Fibroblast of the conjunctiva (primary cell): ENCODE measurements around the gene LSM12.
"Not testable (repeated sequence)": the region's sequence is repeated elsewhere in the genome, so short reads cannot be mapped to it uniquely, and the experiment has no call there.

Source experiments
- DNase-seq: peaks from one replicate; pipeline ENCODE4 v3.0.0-alpha.2; 2010; ENCODE audit warnings: low read depth

The LSM12 gene

DNA sequence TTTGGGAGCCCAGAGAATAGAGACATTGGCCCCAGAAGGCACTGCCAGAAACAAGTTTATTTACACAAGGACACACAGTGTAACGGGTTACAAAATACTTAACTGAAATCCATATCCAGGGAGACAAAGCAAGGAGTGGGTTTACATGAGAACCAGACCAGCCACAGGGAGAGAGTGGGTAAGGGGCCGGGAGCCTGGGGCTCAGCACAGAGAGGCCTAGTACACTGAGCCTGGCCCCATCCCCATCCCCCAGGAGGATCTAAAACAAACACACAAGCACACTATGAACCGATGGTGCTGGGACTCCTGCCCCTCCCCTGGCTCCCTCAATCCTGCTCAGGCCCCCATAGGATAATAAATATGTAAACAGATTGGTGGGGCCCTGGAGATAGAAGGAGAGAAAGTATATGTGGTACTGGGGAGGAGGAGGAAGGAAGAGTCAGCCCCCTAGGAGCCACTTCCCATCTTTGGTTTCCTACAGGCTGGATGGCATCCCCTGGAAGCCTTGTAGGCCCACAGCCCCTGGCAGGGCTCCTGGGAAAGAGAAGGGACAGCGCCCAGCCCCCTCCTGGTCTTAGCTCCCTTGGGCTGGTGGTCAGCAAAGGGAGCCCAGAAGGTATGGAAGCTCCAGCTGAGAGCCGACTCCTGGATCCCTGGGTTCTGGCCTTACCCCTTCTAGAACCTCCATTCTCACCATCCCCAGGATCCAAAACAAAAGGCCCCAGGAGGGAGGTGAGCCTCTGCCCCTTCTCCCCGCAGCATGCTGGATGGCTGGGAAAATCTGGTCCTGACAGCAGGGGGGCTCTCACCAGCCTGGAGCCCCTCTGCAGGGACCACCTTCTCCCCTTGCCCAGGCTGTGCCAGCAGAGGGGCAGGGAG lies 10.5 kb upstream of the LSM12 start:
- no peak for DNase-seq

DNA sequence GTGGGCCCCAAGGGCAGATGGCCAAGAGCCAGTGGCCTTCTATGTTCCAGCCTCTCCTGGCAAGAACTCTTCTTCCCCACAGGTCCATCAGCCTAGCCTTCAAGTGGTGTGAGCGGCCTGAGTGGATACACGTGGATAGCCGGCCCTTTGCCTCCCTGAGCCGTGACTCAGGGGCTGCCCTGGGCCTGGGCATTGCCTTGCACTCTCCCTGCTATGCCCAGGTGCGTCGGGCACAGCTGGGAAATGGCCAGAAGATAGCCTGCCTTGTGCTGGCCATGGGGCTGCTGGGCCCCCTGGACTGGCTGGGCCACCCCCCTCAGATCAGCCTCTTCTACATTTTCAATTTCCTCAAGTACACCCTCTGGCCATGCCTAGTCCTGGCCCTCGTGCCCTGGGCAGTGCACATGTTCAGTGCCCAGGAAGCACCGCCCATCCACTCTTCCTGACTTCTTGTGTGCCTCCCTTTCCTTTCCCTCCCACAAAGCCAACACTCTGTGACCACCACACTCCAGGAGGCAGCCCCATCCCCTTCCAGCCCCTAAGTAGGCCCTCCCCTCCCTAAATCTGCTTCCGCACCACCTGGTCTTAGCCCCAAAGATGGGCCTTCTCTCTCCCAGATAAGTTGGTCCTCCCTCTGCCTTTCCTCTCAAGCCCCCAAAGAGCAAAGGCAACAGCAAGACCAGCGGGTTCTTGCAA lies 9.3 kb upstream of the LSM12 start:
- no peak for DNase-seq

- DNase-seq, result no peak
Observed at GRCh38 chr17:44074911-44075285, 8.4 kb upstream of the LSM12 start.

DNA sequence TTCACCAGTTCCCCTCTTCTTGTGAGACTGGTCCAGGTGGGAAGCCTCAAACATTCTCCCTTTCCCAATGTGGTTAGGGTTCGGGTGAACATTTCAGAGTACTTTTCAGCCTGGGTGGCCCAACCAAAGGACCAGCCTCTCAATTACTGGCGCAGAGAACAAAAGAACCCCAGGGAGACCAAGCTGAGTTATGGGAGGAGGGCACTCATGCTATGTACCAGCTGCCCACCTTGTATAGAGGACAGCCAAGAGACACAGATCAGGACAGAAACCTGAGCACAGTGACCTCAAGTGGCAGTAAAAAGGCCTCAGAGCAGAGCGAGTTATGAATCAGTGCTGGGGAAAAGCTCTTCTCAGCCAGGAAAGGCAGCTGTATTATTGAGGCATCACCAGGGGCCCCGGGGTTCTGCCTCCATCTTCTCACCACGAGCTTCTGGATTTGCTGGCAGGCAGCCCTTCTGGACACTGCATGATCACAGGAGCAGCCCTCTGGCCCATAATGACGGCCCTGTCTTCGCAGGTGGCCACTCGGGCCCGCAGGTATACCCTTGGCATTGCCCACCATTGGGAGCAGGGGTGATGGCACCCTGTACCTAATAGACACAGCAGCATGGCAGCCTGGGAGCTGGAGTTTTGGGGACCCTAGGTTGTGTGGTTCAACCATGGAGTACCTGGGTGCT lies 7.9 kb upstream of the LSM12 start:
- DNase-seq, result no peak

DNA sequence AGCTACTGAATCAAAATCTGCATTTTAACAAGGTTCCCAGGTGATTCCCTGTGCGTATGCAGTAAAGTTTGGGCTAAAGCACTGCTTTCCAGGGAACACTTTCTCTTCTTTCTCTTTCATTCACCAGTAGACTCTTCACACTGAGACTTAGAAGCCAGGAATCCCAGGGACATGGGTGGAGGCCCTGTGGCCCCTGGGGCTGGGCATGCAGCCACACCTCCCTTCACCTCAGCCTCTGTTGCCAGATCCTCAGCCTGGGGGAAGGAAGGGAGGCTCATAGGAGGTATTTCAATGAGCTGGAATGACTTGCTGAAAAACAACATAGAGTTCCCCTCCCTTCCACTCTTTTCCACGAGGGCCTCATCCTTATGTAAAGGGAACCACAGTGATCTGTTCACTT lies 5.3 kb upstream of the LSM12 start:
- DNase-seq, result no peak

DNA sequence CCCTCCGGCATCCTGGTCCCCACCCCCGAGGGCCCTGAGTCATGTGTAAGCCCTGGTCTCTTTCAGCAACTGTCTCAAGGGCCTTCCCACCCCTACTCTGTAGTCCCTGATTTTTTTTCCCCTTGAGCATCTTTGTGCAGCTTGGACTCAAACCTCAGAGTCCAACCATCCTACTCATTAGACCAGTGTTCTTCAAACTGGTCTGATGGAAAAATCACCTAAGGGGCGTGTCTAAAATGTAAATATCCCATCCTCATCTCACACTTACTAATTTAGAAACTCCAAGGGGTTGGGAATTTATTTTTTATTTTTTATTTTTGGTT lies 4.7 kb upstream of the LSM12 start:
- DNase-seq, result no peak

GRCh38 chr17:44070455-44071197 lies 4.2 kb upstream of the LSM12 start, which contains the start of gene G6PC3:
TSS of gene G6PC3 (plus strand) at chr17:44070735. CDS start at chr17:44070966, 231 bp downstream.
- DNase-seq, result peak; percentile 97

- DNase-seq, result no peak
Observed at GRCh38 chr17:44069974-44070454, 3.5 kb upstream of the LSM12 start.

DNA sequence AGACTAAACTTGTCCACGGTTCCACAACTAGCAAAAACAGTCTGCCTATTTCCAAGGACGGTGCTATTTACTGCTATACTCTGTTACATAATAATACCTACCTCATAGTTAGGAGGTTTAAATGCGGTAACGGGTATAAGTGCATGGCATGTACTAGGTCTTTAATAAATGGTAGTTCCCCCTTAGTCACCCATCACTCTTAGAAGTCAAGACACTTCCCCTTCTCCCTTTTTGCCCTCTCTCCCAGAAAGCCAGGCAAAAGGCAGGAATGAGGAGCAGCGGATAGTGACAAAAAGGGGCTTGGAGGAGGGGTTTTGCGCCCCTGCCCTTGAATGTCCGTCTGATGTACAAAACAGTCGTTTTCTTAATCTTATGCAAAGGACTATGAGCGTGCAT lies 1.1 kb upstream of the LSM12 start:
- no peak for DNase-seq

DNA sequence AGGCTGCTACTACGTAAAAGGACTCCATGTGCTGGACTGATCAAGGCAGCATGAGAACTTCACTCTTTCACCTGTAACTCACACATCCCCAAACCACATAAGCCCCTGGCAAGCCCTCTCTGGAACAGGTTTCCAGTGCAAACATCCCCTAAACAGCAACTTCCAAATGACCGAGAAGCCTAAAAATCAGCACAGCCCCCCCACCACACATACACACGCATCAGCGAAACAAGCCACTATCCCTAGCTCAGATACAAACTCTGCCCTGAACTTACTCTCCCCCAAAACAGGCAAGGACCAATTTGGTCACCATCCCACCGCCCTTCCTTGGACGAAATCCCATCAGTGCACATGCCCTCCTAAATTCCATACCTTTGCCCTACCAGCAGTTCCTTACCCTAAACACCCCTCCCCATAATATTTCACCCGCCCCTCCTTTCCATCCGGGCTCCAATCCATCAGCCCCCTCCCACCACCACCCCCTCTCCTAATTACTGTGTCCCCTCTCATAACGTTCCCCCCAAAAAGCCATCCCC lies 735 bp downstream of the LSM12 start:
- DNase-seq, result no peak

DNA sequence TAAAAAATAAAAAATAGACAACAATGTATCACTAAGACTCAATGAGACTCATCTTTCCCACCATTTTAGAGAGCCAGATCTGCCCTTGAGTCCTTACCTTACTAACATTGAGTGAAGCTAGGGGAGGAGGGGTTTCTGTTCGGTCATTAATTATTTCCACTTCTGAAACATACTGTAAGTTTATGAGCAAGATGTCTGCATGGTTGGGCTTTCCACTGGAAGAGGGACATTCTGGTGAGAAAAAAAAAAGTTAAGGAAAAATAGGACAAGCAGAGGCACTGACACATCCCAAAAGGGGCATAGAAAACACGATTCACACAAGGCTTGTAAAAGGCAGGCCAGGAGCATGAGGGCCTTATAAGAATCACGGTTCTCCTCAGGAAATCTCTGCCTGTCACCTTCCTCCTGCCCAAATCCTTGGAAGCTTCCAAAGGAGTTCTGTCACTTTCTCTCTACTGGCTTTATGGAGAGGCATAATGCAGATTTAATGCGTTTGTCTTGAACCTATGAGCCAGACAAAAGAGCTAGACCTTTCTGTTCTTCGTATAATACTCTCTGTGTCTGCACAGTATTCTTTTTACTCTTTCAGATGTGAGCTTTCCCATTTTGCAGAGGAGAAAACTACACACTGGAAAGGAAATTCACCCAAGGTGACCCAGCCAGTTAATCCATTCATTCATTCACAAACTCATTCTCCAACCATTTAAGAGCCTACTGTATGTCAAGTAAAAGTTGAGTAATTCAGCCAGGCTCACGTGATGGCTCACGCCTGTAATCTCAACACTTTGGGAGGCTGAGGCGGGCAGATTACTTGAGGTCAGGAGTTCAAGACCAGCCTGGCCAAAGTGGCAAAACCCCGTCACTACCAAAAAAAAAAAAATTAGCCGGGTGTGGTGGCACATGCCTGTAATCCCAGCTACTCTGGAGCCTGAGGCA lies 2.5 kb downstream of the LSM12 start:
- DNase-seq, result no peak

DNA sequence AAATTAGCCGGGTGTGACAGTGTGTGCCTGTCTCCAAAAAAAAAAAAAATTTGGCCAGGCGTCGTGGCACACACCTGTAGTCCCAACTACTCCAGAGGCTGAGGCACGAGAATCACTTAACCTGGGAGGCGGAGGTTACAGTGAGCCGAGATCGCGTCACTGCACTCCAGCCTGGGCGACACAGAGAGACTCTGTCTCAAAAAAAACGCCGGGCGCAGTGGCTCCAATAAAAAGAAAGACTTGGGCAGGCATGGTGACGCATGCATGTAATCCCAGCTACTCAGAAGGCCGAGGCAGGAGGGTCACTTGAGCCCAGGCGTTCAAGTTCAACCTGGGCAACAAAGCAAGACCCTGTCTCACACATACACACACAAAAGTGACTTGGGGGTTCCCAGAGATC lies 3.6 kb downstream of the LSM12 start:
- no peak for DNase-seq

GRCh38 chr17:44061446-44061845 lies 5.0 kb downstream of the LSM12 start:
- peak; percentile 29 for DNase-seq

DNA sequence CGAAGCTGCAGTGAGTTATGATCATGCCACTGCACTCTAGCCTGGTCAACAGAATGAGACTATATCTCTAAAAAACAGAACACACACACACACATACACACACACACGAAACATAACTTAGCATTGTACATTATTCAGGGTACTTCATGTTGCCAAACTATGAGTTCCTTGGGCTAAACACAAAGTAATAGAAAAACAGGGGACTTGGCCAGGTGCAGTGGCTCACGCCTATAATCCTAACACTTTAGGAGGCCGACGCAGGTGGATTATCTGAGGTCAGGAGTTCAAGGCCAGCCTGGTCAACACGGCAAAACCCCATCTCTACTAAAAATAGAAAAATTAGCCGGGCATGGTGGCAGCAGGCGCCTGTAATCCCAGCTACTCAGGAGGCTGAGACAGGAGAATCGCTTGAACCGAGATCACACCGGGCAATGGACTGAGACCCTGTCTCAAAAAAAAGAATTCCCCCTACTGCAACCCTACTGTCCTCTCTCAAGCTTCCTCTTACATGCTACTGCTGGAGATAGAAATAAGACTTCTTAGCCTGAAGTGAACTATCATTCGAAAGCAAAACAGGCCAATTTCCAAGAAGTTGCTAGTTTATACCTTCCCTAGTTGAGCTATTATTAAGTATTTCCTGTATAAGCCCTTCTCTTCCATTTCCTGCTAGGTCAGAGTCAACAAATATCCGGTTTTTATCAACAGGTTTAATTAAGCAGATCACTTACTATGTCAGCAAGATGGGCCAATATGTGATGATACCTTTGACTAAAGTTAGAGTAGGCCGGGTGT lies 7.2 kb downstream of the LSM12 start:
- no peak for DNase-seq

DNA sequence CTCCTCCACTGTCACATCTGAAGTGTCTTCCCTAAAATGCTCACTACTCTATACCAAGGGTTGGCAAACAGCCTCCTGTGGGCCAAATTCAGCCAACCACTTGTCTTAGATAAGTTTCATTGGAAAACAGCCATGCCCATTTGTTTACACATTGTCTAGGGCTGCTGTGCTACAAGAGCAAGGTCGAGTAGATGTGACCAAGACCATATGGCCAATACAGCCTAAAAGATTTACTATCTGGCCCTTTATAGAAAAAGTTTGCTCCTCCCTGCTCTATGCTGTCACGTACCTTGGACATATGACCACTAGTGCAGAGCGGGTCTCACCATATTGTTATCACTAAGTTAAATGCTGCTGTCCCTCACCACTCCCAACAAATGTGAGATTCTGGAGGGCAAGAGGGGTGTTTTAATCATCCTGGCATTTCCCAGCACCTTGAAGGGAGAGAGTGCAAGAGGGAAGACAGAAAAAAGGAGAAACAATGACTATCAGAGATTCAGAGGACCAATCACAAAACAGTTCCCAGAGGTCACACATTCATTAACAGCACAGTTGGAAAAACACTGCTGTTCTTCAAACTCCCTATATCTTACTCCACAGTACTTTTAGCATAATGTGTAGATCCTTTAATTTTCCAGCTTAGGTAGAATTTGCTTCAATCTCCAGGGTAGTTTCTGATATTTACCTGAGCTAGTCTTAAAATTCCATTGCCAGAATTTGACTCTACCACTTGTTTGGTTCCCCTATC lies 13.2 kb downstream of the LSM12 start:
- DNase-seq, result no peak

DNA sequence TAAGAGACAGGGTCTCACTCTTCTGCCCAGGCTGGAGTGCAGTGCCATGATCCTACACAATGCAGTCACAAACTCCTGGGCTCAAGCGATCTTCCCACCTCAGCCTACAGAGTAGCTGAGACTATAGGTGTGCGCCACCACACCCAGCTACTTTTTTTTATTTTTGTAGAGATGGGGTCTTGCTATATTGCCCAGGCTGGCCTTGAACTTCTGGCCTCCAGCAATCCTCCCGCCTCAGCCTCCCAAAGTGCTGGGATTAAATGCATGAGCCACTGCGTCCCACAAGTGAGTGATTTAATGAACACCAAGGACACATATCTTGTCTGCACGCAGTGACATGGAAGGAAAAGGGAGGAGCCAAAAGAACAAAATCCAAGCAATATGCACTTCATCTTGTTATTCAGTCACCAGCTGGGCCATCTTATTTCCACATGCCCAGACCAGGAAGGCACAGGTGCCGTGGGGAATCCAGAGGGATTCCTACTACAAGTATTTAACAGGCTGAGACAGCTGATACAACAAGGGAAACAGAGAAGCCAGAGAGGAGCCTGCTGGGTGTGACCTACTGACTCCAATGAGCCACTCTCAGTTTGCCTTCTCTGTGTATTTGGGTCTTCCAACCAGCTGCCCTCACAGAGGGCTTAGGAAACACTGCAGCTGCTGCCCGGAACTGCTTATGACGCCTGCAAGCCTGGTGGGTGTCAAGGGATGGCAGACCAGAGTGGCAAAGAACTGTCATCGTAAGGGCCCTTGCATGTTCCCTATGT lies 17.0 kb downstream of the LSM12 start:
- no peak for DNase-seq

GRCh38 chr17:44046893-44047292 lies 19.6 kb downstream of the LSM12 start:
- DNase-seq, result not testable (repeated sequence)

- no peak for DNase-seq
Observed at GRCh38 chr17:44045486-44045885, 21.0 kb downstream of the LSM12 start.
